ENCODE data around the gene CSTB. TPM values are rescaled to one million over a fixed set of nuclear protein-coding genes. Genes with fewer than 3 reads are reported as not detected.

The CSTB gene
- total RNA-seq, 1 experiment from 2014 or later = 57.5 TPM

- H3K9me3 ChIP-seq (ENCODE audit: control insufficient read depth in 1 of 2, insufficient read depth in 1 of 2, low read depth in 1 of 2, low read length in 2 of 2) = no peaks in the 10 kb centered on the region
- no TSS peak for BruUV-seq (replicated peaks)
Measured at GRCh38 chr21:43797925-43798715, 22.0 kb upstream of the CSTB start.

GRCh38 chr21:43797415-43797814, 21.3 kb upstream of the CSTB start:
- ChIA-PET CTCF (no interaction called here), RAD21 (ENCODE audit: low non-redundant PET in 1 of 2, low total read pairs in 2 of 2, uncharacterized antibody in 2 of 2, unreplicated experiment in 2 of 2) (no interaction called here), POLR2A (no interaction called here)
- no peaks in the 10 kb centered on the region for H3K9me2 ChIP-seq (ENCODE audit: insufficient read depth)
- H3K4me2 ChIP-seq (ENCODE audit: low read length) = no peak overlapping the region
- intact Hi-C loops (cut with micrococcal nuclease) = no loop called here
- no peak overlapping the region for H2AFZ ChIP-seq (ENCODE audit: low read depth, low read length, poor library complexity, severe bottlenecking)
- H3K9ac ChIP-seq (ENCODE audit: low read length) = no peak overlapping the region
- DNase-seq (ENCODE audit: low read depth, low spot score) (no peak), ATAC-seq (no peak)
- no peaks in the 10 kb centered on the region for H3K4me1 ChIP-seq (ENCODE audit: control insufficient read depth in 1 of 2, insufficient read depth in 2 of 2, low read length in 2 of 2)
- H3K4me3 ChIP-seq (replicated peaks in 1 of 2; ENCODE audit: low read depth in 1 of 2, low read length in 2 of 2) = no peak overlapping the region
- no TSS peak for BruUV-seq (replicated peaks)
- no peaks in the 10 kb centered on the region for H4K20me1 ChIP-seq (ENCODE audit: insufficient read depth)
- H3K36me3 ChIP-seq (ENCODE audit: control insufficient read depth in 1 of 2, insufficient read depth in 2 of 2, low read length in 2 of 2) = peaks cover 73 to 88% of the 10 kb centered on the region in 2 experiments
- H3K79me2 ChIP-seq (ENCODE audit: insufficient read depth, low read length) = peaks cover 49% of the 10 kb centered on the region
- no peaks in the 10 kb centered on the region for H3K27me3 ChIP-seq (ENCODE audit: insufficient read depth, low read length)
- H3K27ac ChIP-seq (ENCODE audit: low read depth, low read length) = no peak overlapping the region
- H3K9me3 ChIP-seq (ENCODE audit: control insufficient read depth in 1 of 2, insufficient read depth in 1 of 2, low read depth in 1 of 2, low read length in 2 of 2) = no peaks in the 10 kb centered on the region
- TF ChIP-seq JUND (IDR thresholded peaks at IDR 0.05) = no peak
- TF ChIP-seq CEBPB (IDR thresholded peaks at IDR 0.05; ENCODE audit: low read depth) = no peak
- no peak for TF ChIP-seq ZNF274 (IDR thresholded peaks at IDR 0.05; ENCODE audit: low read depth, low read length)
- no peak for TF ChIP-seq REST (IDR thresholded peaks at IDR 0.05; ENCODE audit: low read depth)
- TF ChIP-seq ZBTB33 (IDR thresholded peaks at IDR 0.05; ENCODE audit: extremely low read depth, insufficient replicate concordance, low read length) = no peak
- no peak for TF ChIP-seq SP1 (IDR thresholded peaks at IDR 0.05; ENCODE audit: low read depth)
- TF ChIP-seq SIN3A (IDR thresholded peaks at IDR 0.05; ENCODE audit: low read depth) = no peak
- no peak for TF ChIP-seq CTCF (IDR thresholded peaks at IDR 0.05 in 2 of 3, conservative IDR thresholded peaks at IDR 0.05 in 1 of 3; ENCODE audit: borderline replicate concordance in 1 of 3, insufficient read depth in 1 of 3, low read depth in 2 of 3, low read length in 2 of 3)
- no peak for TF ChIP-seq POLR2AphosphoS5 (IDR thresholded peaks at IDR 0.05; ENCODE audit: low read depth, low read length)

More at GRCh38 chr21:43797925-43798715, 22.0 kb upstream of the CSTB start:
- DNase-seq (ENCODE audit: low read depth, low spot score) (no peak), ATAC-seq (no peak)
- Histone ChIP-seq H3K9me2 (ENCODE audit: insufficient read depth) (no peaks in the 10 kb centered on the region), H3K4me3 (replicated peaks in 1 of 2; ENCODE audit: low read depth in 1 of 2, low read length in 2 of 2) (no peak overlapping the region), H3K9ac (ENCODE audit: low read length) (no peak overlapping the region), H3K79me2 (ENCODE audit: insufficient read depth, low read length) (peaks cover 42% of the 10 kb centered on the region), H4K20me1 (ENCODE audit: insufficient read depth) (no peaks in the 10 kb centered on the region), H3K27me3 (ENCODE audit: insufficient read depth, low read length) (no peaks in the 10 kb centered on the region), H3K36me3 (ENCODE audit: control insufficient read depth in 1 of 2, insufficient read depth in 2 of 2, low read length in 2 of 2) (peaks cover 72 to 87% of the 10 kb centered on the region in 2 experiments), H3K4me2 (ENCODE audit: low read length) (no peak overlapping the region), H2AFZ (ENCODE audit: low read depth, low read length, poor library complexity, severe bottlenecking) (no peak overlapping the region), H3K4me1 (ENCODE audit: control insufficient read depth in 1 of 2, insufficient read depth in 2 of 2, low read length in 2 of 2) (no peaks in the 10 kb centered on the region), H3K27ac (ENCODE audit: low read depth, low read length) (no peak overlapping the region)
- intact Hi-C loops (cut with micrococcal nuclease) = no loop called here
- RAD21 ChIA-PET (ENCODE audit: low non-redundant PET in 1 of 2, low total read pairs in 2 of 2, uncharacterized antibody in 2 of 2, unreplicated experiment in 2 of 2) = no interaction called here
- CTCF ChIA-PET = no interaction called here
- POLR2A ChIA-PET = no interaction called here
- TF ChIP-seq TCF7L2 (IDR thresholded peaks at IDR 0.05; ENCODE audit: borderline replicate concordance, extremely low read depth, insufficient read depth, insufficient read length) (no peak), YY1 (IDR thresholded peaks at IDR 0.05; ENCODE audit: extremely low read depth, insufficient replicate concordance, low read depth, low read length) (no peak), POLR2A (IDR thresholded peaks at IDR 0.05; ENCODE audit: borderline replicate concordance, extremely low read depth, insufficient read depth, insufficient read length) (no peak), CBX3 (IDR thresholded peaks at IDR 0.05; ENCODE audit: low read depth) (no peak)
